Measurements from ENCODE around the gene STK26.
"Not testable (repeated sequence)": the region's sequence is repeated elsewhere in the genome, so short reads cannot be mapped to it uniquely, and the experiment has no call there.

The STK26 gene

GRCh38 chrX:132044953-132045352 is 21.9 kb downstream of the STK26 start:
- no peak for TF ChIP-seq CTCF (IDR thresholded peaks at IDR 0.05; ENCODE audit: insufficient read depth, low read length, missing control alignments)
- no peak for DNase-seq (ENCODE audit: low read depth, low spot score)
- ChIA-PET CTCF (no interaction called here), POLR2A (no interaction called here)
- H3K4me3 ChIP-seq (ENCODE audit: low read depth, low read length) = no peak overlapping the region

GRCh38 chrX:132045456-132045855 is 22.4 kb downstream of the STK26 start:
- DNase-seq (ENCODE audit: low read depth, low spot score) = no peak
- ChIA-PET POLR2A (no interaction called here), CTCF (no interaction called here)
- H3K4me3 ChIP-seq (ENCODE audit: low read depth, low read length) = no peak overlapping the region
- TF ChIP-seq CTCF (IDR thresholded peaks at IDR 0.05; ENCODE audit: insufficient read depth, low read length, missing control alignments) = no peak

- no peak for DNase-seq (ENCODE audit: low read depth, low spot score)
- ChIA-PET CTCF (no interaction called here), POLR2A (no interaction called here)
- no peak overlapping the region for H3K4me3 ChIP-seq (ENCODE audit: low read depth, low read length)
- no peak for TF ChIP-seq CTCF (IDR thresholded peaks at IDR 0.05; ENCODE audit: insufficient read depth, low read length, missing control alignments)
Observed at GRCh38 chrX:132046533-132046932, 23.4 kb downstream of the STK26 start.

- H3K4me3 ChIP-seq (ENCODE audit: low read depth, low read length); POLR2A ChIA-PET; DNase-seq (ENCODE audit: low read depth, low spot score); CTCF ChIA-PET: not testable (repeated sequence)
Observed at GRCh38 chrX:132051778-132052177, 28.7 kb downstream of the STK26 start.

- no peak for TF ChIP-seq CTCF (IDR thresholded peaks at IDR 0.05; ENCODE audit: insufficient read depth, low read length, missing control alignments)
- ChIA-PET CTCF (no interaction called here), POLR2A (no interaction called here)
- H3K4me3 ChIP-seq (ENCODE audit: low read depth, low read length) = no peak overlapping the region
- DNase-seq (ENCODE audit: low read depth, low spot score) = no peak
Observed at GRCh38 chrX:132058050-132058449, 34.9 kb downstream of the STK26 start.

- no peak for TF ChIP-seq CTCF (IDR thresholded peaks at IDR 0.05; ENCODE audit: insufficient read depth, low read length, missing control alignments)
- ChIA-PET CTCF (no interaction called here), POLR2A (no interaction called here)
- no peak for DNase-seq (ENCODE audit: low read depth, low spot score)
- no peak overlapping the region for H3K4me3 ChIP-seq (ENCODE audit: low read depth, low read length)
Observed at GRCh38 chrX:132058975-132059374, 35.9 kb downstream of the STK26 start.

- no peak for DNase-seq (ENCODE audit: low read depth, low spot score)
- ChIA-PET CTCF (no interaction called here), POLR2A (no interaction called here)
Observed at GRCh38 chrX:132059973-132060540, 37.0 kb downstream of the STK26 start.

More at GRCh38 chrX:132059973-132060540, 37.0 kb downstream of the STK26 start:
- H3K4me3 ChIP-seq (ENCODE audit: low read depth, low read length) = no peak overlapping the region
- TF ChIP-seq CTCF (IDR thresholded peaks at IDR 0.05; ENCODE audit: insufficient read depth, low read length, missing control alignments) = no peak

All from AG04449 (cell line).